RWPE2 (cell line): ENCODE results near the gene C19orf53.
A peak's percentile ranks its signal among the peaks of the same experiment; 100 is the strongest.

Source experiments
- ATAC-seq: fragments of 200-7000 bp; cut with Tn5 transposase; 3 replicates; pipeline ENCODE4 v1.9.1; 2021; ENCODE audit warnings: low read depth
- DNase-seq: peaks from one replicate; pipeline ENCODE4 v3.0.0-alpha.2; 2020; ENCODE audit warnings: low spot score
- H3K27ac ChIP-seq: fragments of 450-650 bp; 2 replicates; pipeline ENCODE4 v1.5.1; 2017; ENCODE audit warnings: mild to moderate bottlenecking; ENCODE audit not compliant: poor library complexity, severe bottlenecking
- H3K27me3 ChIP-seq: fragments of 250-450 bp; sonication (Bioruptor Pico); 2 replicates; pipeline ENCODE4 v1.5.1; 2021; ENCODE audit warnings: mild to moderate bottlenecking, moderate library complexity; ENCODE audit not compliant: insufficient read depth, poor library complexity, severe bottlenecking
- H3K36me3 ChIP-seq: fragments of 250-450 bp; sonication (Bioruptor Pico); 2 replicates; pipeline ENCODE4 v1.5.1; 2020; ENCODE audit warnings: low read depth, mild to moderate bottlenecking, moderate library complexity
- H3K4me1 ChIP-seq: fragments of 250-450 bp; sonication (Bioruptor Pico); 2 replicates; pipeline ENCODE4 v1.5.1; 2021; ENCODE audit warnings: mild to moderate bottlenecking, moderate library complexity; ENCODE audit not compliant: insufficient read depth, poor library complexity, severe bottlenecking
- H3K4me3 ChIP-seq: fragments of 250-450 bp; sonication (Bioruptor Pico); 2 replicates; pipeline ENCODE4 v1.5.1; 2021; ENCODE audit warnings: mild to moderate bottlenecking, moderate library complexity; ENCODE audit not compliant: severe bottlenecking
- H3K9me3 ChIP-seq: fragments of 250-450 bp; sonication (Bioruptor Pico); 2 replicates; pipeline ENCODE4 v1.5.1; 2021; ENCODE audit warnings: mild to moderate bottlenecking, moderate library complexity; ENCODE audit not compliant: severe bottlenecking
- CTCF ChIP-seq: fragments of 450-650 bp; IDR thresholded peaks from one replicate; pipeline ENCODE4 v1.5.1; 2017; ENCODE audit warnings: mild to moderate bottlenecking, moderate library complexity; ENCODE audit not compliant: poor library complexity, severe bottlenecking

The C19orf53 gene

GRCh38 chr19:13731147-13731964, 42.9 kb upstream of the C19orf53 start:
- no peaks in the 10 kb centered on the region for H3K27me3 ChIP-seq
- TF ChIP-seq CTCF = no peak
- H3K4me3 ChIP-seq = peak overlapping the region; percentile 45
- peak; percentile 98 for ATAC-seq
- H3K27ac ChIP-seq = peak overlapping the region; percentile 96
- peak; percentile 93 for DNase-seq
- 0 out of 2 replicates have a peak, but pooled peaks cover 8% of the 10 kb centered on the region for H3K36me3 ChIP-seq
- H3K4me1 ChIP-seq = peaks cover 10% of the 10 kb centered on the region
- no peaks in the 10 kb centered on the region for H3K9me3 ChIP-seq

- ATAC-seq = no peak
- peak overlapping the region; percentile 96 for H3K27ac ChIP-seq
- DNase-seq = no peak
- no peaks in the 10 kb centered on the region for H3K27me3 ChIP-seq
- peaks cover 10% of the 10 kb centered on the region for H3K4me1 ChIP-seq
- H3K36me3 ChIP-seq = 0 out of 2 replicates have a peak, but pooled peaks cover 8% of the 10 kb centered on the region
- TF ChIP-seq CTCF = no peak
- no peaks in the 10 kb centered on the region for H3K9me3 ChIP-seq
- peak overlapping the region; percentile 45 for H3K4me3 ChIP-seq
Measured at GRCh38 chr19:13732337-13732736, 41.9 kb upstream of the C19orf53 start.

DNA sequence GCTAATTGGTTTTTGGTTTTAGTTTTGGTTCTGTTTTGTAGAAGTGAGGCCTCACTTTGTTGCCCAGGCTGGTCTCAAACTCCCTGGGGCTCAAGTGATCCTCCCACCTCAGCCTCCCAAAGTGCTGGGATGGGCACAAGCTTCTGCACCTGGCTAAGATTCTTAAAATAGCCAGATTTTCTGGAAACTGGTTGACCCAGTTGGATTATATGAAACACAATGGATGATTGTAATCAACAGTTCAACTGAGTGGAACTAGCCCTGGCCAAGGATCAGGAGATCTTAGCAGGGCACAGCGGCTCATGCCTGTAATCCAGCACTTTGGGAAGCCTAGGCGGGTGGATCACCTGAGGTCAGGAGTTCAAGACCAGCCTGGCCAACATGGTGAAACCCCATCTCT, 39.5 kb upstream of the C19orf53 start:
- Histone ChIP-seq H3K9me3 (no peaks in the 10 kb centered on the region), H3K4me1 (peaks cover 10% of the 10 kb centered on the region), H3K27ac (no peak overlapping the region), H3K27me3 (no peaks in the 10 kb centered on the region), H3K36me3 (0 out of 2 replicates have a peak, but pooled peaks cover 8% of the 10 kb centered on the region), H3K4me3 (no peak overlapping the region)
- DNase-seq (no peak), ATAC-seq (no peak)
- TF ChIP-seq CTCF = no peak

- no peaks in the 10 kb centered on the region for H3K4me1 ChIP-seq
Measured at GRCh38 chr19:13738073-13738472, 36.2 kb upstream of the C19orf53 start.

More at GRCh38 chr19:13738073-13738472, 36.2 kb upstream of the C19orf53 start:
- no peak for TF ChIP-seq CTCF
- H3K36me3 ChIP-seq = 0 out of 2 replicates have a peak, but pooled peaks cover 8% of the 10 kb centered on the region
- no peak overlapping the region for H3K4me3 ChIP-seq
- DNase-seq (no peak), ATAC-seq (no peak)
- no peaks in the 10 kb centered on the region for H3K9me3 ChIP-seq
- no peak overlapping the region for H3K27ac ChIP-seq
- H3K27me3 ChIP-seq = no peaks in the 10 kb centered on the region
